CD1c-positive myeloid dendritic cell (primary cell): ENCODE data around the gene MBD3.
"Not testable (repeated sequence)": the region's sequence is repeated elsewhere in the genome, so short reads cannot be mapped to it uniquely, and the experiment has no call there.

Experiments
- DNase-seq: peaks from one replicate; pipeline ENCODE4 v3.0.0-alpha.2; 2016; ENCODE audit errors: extremely low spot score

The MBD3 gene, protein sequence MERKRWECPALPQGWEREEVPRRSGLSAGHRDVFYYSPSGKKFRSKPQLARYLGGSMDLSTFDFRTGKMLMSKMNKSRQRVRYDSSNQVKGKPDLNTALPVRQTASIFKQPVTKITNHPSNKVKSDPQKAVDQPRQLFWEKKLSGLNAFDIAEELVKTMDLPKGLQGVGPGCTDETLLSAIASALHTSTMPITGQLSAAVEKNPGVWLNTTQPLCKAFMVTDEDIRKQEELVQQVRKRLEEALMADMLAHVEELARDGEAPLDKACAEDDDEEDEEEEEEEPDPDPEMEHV

DNA sequence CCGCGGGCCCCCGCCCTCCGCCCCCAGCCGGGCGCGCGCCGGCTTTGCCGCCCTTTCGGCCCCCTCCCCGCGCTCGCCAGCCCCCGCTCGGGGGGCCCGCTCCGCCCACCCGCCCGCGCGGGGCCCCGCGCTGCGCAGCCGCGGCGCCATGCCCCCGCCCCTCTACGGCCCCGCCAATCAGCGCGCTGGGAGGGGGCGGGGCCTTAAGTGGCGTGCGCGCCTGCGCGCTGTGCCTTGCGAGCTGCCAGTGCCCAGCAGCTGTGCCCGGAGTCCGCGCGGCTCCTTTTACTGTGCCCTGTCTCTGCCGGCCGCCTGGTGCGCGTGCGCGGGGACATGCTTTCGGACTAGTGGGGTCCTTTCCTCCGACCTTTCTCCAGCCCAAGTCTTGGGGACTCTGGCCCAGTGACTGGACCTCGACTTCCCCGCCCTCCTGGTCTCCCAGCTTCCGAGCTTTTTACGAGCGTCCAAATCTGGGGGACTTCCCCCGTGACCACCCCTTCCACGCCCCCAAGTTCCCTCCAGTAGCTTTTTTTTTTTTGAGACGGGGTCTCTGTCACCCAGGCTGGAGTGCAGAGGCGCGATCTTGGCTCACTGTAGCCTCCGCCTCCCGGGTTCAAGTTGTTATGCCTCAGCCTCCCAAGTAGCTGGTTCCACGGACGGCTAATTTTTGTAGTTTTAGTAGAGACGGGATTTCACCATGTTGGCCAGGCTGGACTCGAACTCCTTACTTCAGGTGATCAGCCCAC, at the start of gene MBD3:
MBD3 (minus strand) TSS at position 111 of the 746 bp plus-strand sequence. CDS start 234 bp downstream, outside the sequence.
- DNase-seq, result peak; percentile 98

DNA sequence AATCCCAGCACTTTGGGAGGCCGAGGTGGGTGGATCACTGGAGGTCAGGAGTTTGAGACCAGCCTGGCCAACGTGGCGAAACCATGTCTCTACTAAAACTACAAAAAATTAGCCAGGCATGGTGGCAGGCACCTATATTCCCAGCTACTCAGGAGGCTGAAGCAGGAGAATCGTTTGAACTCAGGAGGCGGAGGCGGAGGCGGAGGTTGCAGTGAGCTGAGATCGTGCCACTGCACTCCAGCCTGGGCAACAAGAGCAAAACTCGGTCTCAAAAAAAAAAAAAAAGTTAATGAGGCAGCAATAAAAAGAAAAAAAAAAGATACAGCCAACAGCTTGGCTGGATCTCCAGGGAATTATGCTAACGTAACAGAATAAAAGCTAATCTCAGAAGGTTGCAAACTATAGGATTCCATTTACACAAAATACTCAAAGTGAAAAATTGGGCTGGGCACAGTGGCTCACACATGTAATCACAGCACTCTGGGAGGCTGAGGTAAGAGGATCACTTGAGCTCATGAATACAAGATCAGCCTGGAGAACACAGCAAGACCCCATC, 48.3 kb upstream of the MBD3 start:
- DNase-seq, result not testable (repeated sequence)

DNA sequence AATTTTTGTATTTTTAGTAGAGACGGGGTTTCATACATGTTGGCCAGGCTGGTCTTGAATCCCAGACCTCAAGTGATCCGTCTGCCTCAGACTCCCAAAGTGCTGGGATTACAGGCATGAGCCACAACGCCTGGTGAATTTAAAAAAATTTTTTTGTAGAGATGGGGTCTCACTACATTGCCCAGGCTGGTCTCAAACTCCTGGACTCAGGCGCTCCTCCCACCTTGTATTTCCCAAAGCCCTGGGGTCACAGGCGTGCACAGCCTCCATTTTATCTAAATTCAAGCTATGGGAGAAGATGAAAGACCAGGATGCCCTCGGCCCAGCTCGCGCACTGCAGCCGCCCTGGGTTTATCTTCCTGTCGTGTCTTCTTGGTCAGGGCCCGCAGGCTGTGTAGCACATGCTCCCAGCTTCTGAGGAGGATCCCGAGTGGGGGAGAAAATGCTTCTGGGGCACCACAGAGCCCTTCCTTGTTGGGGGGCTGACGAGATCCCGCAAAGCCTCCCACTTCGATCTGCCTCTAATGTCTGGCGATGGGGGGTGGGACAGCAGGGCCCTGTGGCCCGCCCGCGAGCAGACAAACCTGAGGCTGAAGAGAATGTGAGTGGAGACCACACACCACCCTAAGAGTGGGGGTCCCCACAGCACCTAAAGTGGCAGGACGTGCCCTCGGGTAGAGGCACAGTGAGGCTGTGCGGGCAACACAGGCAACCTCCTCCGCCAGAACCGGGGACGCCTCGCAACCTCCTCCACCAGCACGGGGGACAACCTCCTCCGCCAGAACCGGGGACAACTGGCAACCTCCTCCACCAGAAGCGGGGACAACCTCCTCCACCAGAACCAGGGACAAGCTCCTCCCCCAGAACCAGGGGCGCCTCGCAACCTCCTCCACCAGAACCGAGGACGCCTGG, 43.9 kb upstream of the MBD3 start:
- DNase-seq, result no peak

DNA sequence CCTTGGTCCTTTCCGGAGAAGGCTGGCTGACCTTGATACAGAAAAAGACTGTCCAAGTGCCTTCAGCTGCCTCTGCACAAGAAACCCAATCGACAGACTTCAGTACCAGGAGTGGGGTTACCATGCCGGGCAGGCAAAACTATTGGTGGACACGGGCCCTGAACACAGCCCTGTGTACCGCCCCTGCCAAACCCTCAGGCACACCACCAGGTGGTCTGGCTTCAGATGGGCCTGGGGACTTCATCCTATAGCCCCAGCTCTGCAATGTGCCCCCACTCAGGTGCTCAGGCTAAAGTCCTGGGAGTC, 42.2 kb upstream of the MBD3 start:
- DNase-seq, result no peak

DNA sequence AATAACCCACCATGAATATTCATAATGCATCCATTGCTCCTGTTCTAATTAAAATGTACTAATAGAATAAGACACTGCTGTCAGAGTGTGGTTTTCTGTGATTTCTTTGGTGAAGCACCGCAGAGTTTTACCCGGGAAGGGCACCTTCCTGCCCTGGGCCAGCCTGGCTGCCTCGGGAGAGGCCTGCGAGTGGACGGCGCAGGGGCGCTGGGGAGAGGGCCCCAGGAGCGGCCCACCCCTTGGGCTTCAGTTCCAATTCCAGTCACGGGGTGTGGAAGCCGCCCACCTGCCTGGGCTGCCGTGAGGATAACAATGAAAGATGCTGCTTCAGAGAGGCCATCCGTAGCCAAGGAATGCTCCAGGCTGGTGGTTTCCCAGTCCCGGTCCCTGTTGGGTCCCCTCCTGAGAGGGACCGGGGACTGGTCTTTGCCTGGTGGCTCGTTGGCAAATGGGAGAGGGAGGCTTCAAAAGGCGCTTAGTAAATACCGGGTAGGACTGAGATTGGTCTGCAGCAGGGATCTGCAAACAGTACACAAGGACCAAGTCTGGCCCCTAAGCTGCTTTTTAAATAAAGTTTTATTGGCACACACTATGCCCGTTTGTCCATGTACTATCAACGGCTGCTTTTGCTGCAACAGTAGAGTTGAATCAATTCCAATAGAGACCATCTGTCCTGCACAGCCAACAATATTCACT, 41.7 kb upstream of the MBD3 start:
- no peak for DNase-seq

DNA sequence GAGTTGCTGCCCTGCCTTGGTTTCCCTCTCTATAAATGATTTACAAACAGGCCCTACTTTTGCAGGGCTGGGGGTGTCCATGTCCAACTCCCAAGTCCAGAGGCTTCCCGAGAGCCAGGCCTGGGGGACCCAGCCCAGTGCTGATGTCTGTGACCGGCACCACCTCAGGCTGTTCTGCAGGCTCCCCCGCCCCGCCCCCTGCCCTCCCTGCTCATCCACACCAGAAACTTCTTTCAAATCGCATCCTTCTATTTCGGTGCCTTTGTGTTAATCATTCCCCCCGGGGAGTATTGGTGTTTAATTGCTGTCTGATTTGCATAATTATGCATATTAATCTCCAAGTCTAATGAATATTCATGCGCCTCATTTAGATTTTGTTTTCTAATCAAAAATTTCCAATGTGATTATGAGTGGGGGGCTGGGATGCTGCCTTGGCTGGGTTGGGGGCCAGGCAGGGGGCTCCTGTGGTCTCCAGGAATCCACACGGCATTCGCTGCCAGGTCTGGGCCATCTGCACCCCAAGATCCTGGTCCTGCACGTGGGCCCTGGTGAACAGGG, 40.7 kb upstream of the MBD3 start:
- no peak for DNase-seq

DNA sequence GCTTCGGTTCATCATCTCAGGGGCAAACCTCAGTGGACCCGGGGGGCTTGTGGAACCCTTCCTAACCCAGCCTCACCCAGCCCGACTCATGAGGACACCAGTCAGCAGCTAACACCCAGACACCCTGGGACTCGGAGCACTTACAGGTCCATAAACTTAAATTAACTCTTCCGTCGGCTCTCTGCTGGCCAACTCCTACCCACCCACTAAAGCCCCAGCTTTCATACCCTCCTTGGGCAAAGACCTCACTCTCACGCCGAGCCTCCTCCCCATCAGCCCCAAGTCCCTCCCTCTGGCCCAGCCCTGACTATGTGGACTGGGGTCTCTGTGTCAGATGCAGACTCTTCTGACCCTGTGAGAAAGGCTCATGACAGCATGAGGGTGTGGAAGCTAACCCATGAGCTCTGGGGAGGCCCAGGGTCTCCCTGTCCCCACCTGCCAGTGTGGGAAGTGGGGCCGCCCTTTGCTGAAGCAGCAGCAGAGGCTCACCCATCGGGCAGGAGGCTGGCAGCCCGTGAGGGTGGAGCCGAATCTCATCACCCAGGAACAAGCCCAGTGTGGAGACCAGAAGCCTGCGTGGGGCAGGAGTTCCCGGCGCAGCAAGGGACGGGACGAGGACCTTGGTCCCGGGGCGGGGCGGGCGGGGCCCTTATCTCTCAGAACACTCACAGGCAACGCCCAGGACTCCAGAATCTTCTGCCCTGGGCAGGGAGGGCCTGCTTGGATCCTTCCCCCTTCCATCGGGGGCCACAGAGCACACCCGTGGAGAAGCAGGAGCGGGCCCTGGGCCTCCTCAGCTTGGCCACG, 40.0 kb upstream of the MBD3 start:
- no peak for DNase-seq

DNA sequence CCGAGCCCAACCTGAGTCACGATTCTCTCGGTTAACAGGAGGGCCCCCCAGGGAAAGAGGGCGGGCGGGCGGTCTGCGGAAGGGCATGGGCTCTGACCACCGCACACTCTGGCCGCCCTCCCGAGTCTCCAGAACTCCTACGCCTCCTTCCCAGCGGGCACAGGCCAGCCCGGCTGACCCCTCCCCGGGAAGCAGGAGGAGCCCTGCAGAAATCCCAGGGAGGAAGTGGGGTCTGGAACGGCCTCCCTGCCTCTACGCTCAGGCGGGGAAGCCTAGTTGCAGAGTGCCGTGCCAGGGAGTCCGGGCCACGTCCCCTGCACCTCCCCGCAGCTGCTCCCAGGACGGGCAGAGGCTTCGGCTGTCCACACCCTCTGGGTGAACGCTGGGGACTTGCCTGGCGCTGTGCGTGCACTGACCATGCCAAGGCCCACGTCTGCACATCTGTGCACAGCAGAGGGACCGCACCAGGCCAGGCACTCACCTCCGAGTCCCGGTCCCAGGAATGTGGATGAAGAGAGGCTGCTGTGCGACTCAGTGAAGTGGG, 39.0 kb upstream of the MBD3 start:
- DNase-seq, result no peak

DNA sequence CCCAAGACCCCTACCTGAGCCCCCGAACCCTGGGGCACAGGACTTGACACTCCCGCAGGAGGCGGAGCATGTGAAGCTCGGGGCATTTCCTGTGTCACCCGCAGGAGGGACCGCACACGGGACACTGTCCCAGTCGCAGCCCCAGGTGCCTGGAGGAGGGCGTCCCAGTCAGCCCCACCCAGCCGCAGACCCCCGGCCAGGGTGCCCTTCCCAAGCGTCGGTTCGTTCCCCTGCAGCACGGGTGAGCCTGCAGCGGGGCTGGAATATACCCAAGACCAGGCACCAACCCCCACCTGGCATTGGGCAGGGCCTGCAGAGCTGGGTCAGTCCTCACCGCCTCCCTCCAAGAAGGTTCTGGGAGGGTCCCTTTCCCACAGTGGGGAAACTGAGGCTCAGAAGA, 38.1 kb upstream of the MBD3 start:
- DNase-seq, result no peak

DNA sequence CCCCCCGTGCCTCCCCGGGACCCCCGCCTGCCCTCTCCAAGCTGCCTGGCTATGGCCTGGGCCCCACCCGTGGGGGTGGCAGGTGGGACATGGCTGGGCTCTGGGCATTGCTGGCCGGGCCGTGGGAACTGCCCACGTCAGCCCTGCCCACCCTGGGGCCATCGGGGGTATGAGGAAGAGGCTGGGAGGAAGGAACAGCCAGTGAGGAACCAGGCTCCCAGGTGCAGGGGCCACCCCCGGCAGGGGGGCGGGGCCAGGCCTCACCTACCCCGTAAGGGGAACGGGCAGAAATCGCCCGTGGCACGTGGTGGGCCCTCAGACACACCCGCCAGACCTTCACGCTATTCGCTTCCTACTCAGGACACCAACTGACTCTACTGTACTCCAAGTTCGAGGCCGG, 37.3 kb upstream of the MBD3 start:
- no peak for DNase-seq

DNA sequence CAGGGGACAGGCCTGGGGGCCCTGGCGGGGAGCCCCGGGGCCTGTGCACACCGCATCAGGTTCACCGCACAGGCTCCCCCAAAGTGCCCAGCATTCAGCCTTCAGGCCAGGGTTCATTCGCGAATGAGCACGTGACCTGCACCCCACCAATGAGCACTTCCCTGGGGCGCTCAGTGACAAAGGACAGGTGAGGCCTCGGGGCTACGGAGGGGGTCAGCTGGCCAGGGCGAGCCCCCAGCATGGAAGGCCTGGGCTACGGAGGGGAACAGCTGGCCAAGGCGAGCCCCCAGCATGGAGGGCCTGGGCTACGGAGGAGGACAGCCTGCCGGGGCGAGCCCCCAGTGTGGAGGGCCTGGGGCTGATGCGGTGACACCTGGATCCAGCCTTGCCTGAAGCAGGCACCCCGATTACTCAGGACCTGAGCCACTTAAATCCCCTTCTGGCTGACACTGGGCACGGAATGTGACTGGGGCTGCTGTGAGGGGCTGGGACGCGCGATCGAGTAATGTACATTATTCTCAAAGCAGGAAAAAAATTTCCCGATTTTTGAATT, 36.7 kb upstream of the MBD3 start:
- DNase-seq, result no peak

DNA sequence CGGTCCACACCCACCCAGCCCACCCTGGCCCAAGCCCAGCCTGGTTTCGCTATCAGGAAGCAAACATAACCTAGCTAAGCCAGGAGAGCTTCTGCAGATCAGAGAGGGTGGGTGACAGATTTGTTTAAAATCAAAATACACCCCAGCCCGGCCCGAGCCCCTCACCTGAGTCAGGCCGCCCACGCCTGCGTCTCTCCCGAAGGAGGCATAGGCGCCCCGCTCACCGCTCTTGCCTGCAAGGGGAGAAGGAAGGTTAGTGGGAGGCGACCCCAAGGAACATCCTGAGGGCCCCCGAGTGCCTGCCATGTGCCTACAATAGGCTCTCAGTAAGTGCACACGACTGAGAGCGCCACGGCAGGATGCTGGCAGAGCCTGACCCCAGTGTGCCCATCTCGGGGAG, 34.5 kb upstream of the MBD3 start:
- DNase-seq, result no peak

DNA sequence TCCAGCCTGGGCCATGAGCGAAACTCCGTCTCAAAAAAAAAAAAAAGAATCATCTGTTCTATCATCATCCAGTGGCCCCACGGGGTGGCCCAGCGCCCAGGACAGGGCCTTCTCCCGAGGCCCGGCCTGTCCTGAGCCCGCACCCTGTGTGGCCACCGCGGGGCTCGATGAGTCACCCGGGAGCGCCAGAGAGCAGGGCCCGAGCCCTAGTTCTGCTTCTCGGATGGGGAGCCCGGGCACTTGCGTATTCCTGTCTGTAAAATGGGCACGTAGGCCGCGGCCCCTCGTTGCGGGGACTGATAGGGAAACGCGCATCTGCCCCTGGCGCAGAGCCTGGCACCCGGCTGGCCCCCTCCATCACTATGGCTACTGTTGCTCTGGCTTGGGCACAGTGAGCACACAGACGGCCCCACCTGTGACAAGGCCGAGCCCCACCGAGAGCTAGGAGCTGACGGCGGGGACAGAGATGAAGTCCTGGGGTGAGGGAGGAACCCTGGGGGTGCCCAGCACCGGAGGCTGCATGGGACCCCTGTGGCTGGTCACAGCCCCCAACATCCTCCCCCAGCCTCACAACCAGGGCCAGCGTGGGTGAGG, 33.8 kb upstream of the MBD3 start:
- DNase-seq, result peak; percentile 2

DNA sequence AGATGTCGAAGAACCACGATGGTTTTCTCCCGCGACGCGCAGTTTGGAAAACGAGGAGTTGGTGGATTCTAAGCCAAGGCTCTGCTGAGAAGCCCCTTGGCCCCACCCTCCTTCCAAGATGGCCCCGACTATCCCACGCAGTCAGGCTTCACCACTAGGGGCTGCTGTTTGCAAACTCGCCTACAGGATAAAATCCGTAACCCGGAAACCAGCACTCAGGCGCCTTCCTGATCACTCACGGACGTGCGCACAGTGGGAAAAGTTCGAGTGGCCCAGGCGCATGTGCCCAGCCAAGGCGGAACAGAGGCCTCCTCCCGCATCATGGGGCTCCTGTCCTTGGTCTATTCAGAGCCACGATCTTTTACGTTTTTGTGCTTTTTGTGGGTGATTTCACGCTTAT, 31.8 kb upstream of the MBD3 start:
- DNase-seq, result peak; percentile 81

DNA sequence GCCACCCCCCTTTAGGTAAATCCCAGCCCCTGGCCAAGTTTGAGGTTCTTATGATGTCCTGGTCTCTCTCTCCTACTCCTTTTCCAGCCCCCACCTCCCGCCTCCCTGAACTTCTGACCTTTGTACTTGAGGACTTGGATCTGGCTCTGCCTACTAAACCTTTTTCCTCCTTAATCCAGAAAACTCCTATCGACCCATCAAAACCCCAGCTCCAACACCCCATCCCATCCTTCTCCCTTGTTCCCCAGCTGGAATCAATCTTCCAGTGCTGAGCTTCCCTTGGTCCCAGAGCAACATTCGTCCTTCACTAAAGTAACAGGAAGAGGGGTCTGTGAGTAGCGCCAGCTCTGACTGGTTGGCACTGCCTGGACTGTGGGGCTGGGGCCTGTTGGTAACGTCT, 29.9 kb upstream of the MBD3 start:
- DNase-seq, result no peak

DNA sequence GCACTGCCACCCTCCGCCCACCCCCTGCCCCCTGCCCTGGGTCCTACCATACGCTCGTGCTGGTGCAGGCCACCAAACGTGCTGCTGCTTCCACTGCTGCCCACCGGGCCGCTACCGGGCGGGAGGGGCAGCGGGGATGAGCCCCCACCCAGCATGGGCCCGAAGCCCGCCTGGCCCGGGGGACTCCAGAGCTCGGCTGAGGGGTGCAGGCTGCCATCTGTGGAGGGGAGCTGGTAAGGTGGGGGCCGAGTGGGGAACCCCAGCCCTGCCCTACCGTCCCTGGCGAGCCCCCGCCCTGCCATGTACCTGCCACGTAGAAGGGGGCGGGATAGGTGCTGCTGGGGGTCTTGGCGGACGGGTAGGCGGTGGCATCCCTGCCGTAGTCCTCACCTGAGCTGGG, 29.3 kb upstream of the MBD3 start:
- DNase-seq, result no peak

DNA sequence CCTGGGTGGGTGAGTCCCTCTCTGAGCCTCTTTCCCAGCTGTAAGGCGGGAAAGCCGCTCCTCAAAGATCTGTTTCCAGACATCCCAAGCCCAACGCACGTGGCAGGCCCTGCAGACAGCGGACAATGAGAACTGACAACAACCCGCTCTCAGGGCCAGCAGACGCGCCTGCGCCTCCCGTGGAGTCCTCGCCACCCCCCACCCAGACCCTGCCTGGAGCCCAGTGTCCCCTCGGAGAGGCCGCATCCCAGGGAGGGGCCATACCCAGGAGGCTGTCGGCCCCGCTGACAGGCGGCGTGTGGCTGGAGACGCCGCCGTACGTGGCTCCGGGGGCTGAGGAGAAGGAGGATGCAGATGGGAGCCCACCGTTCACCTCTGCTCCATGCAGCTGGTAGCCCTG, 28.9 kb upstream of the MBD3 start:
- no peak for DNase-seq

DNA sequence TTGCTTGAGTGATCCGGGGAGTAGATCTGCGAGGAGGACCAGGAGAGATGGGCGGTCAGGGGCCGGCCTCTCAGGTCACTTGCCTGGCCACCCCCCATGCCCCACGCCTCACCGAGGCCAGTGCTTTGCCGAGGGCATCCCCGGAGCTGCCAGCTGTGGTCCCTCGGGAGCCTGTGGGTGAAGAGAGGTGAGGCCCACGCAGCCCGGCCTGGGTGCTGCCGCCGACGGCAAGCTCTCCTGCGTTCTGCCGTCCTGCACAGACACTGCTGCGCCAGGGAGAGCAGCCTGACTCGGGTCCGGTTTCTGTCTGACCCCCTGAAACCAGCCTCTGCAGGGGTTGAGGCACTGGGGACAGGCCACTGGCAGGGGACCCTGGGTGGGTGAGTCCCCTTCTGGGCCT, 28.4 kb upstream of the MBD3 start:
- no peak for DNase-seq

DNA sequence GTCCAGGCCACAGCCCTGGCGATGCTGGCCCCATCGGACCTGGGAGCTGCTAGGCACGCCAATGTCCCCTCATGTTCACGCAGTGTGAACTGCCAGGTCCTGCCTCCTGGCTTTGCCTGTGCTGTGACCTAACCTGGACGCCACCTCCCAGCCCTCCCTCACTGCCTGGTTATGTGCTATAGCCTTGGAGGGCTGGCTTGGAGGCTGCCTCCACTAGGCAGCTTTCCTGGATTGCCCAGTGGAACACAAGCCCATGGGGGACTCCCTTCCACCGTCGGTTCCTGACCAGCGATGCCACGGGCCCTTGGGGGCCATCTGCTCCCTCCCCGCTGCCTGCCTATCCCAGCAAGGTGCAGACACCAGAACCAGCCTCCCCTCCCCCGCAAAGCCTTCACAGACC, 27.8 kb upstream of the MBD3 start:
- DNase-seq, result no peak

DNA sequence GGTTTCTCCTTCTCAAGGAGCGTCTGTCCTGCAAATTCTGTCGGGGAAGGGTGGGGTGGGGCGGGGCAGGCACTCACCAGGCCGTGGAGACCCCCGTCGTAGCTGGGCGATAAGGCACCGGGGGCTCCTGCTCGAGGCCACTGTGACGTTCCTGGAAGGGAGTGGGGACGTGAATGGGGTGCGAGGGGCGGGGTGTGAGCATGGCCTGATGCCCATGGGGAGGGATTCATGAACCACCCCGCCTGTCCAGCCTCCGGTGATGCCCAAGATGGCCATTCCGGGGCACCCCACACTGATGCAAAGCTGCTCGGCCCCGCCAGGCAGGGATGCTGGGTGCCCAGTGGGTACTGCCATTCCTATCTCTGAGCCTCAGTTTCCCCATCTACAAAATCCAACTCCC, 27.0 kb upstream of the MBD3 start:
- DNase-seq, result no peak
